GM04503 (cell line): ENCODE data around the gene ME3.
"Not testable (repeated sequence)": the region's sequence is repeated elsewhere in the genome, so short reads cannot be mapped to it uniquely, and the experiment has no call there.

Experiments
- DNase-seq: peaks from one replicate; pipeline ENCODE4 v3.0.0-alpha.2; 2012; ENCODE audit warnings: low read depth

Gene ME3

GRCh38 chr11:86587264-86588193 is 84.9 kb downstream of the ME3 start:
- DNase-seq = no peak

- no peak for DNase-seq
Measured at GRCh38 chr11:86586307-86586706, 86.1 kb downstream of the ME3 start.

- DNase-seq = no peak
Measured at GRCh38 chr11:86582898-86583297, 89.5 kb downstream of the ME3 start.

GRCh38 chr11:86580535-86580934 is 91.9 kb downstream of the ME3 start:
- no peak for DNase-seq

GRCh38 chr11:86579406-86579731 is 93.0 kb downstream of the ME3 start:
- no peak for DNase-seq

GRCh38 chr11:86578727-86579405 is 93.5 kb downstream of the ME3 start:
- no peak for DNase-seq

GRCh38 chr11:86577644-86578636 is 94.5 kb downstream of the ME3 start:
- DNase-seq = peak; percentile 38

- no peak for DNase-seq
Measured at GRCh38 chr11:86576946-86577624, 95.3 kb downstream of the ME3 start.

GRCh38 chr11:86575927-86576326 is 96.5 kb downstream of the ME3 start:
- DNase-seq = no peak

GRCh38 chr11:86575208-86575855 is 97.1 kb downstream of the ME3 start:
- no peak for DNase-seq

GRCh38 chr11:86574493-86575207 is 97.8 kb downstream of the ME3 start:
- DNase-seq = no peak

- DNase-seq = no peak
Measured at GRCh38 chr11:86571273-86571948, 101.0 kb downstream of the ME3 start.

GRCh38 chr11:86570451-86570850 is 102.0 kb downstream of the ME3 start:
- DNase-seq = no peak

- no peak for DNase-seq
Measured at GRCh38 chr11:86570020-86570419, 102.4 kb downstream of the ME3 start.

- no peak for DNase-seq
Measured at GRCh38 chr11:86569109-86569508, 103.3 kb downstream of the ME3 start.

GRCh38 chr11:86565801-86566312 is 106.6 kb downstream of the ME3 start:
- no peak for DNase-seq

- no peak for DNase-seq
Measured at GRCh38 chr11:86565388-86565787, 107.0 kb downstream of the ME3 start.

- DNase-seq = not testable (repeated sequence)
Measured at GRCh38 chr11:86562842-86563241, 109.6 kb downstream of the ME3 start.

GRCh38 chr11:86559311-86559945 is 113.0 kb downstream of the ME3 start:
- peak; percentile 65 for DNase-seq
